ENCODE data around the gene KIRREL3.

DNA sequence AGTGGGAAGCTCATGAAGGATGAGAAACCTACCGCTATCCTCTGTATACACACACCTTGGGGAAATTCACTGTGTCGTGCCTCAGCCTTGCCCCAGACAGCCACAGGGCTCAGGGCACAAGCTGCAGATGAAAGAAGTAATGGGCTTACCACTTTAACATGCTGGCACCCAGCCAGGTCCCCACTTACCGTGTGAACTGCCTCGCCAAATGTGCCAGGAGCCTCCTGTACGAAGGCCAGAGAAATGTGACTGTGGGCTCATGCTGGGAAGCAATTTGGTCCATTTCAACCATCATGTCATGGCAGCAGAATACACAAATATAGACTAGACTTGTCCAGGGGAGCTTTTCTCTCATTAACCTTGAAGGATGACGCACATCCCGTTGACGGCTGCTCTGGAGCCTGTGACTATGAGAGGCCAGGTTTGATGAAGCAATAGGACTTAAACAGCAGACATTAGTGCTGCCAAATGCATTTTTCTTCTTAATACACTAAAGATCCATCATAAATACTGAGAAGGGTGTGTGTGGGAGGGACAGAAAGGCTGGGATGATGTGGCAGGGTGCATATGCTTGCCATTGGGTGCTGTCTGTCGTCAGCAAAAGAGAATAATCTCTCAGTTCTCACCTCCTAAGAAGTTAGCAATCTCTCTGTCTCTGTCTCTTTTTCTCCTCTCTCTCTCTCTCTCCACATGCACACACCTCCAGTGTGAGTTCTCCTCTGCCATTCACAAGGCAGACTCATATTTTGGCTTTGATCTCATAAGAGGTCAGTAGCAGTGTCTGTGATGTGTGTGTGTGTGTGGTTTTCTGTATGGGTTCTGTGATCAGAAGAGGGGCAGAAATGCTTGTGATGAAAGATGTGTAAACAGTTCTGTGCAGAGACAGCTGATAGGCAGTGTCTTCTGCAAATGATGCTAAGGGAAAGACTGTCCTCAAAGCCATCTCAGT, 142.4 kb downstream of the KIRREL3 start:
- TF ChIP-seq CTCF (conservative IDR thresholded peaks at IDR 0.05; ENCODE audit: low read depth, low read length) (no peak), EZH2 (IDR thresholded peaks at IDR 0.05; ENCODE audit: low read length, unreplicated experiment) (no peak), EZH2phosphoT487 (IDR thresholded peaks at IDR 0.05; ENCODE audit: borderline replicate concordance, low read length) (no peak)

Measured in PC-3 (cell line).